Measurements from ENCODE around the gene ANKHD1.
A peak's percentile ranks its signal among the peaks of the same experiment; 100 is the strongest.

Gene ANKHD1

DNA sequence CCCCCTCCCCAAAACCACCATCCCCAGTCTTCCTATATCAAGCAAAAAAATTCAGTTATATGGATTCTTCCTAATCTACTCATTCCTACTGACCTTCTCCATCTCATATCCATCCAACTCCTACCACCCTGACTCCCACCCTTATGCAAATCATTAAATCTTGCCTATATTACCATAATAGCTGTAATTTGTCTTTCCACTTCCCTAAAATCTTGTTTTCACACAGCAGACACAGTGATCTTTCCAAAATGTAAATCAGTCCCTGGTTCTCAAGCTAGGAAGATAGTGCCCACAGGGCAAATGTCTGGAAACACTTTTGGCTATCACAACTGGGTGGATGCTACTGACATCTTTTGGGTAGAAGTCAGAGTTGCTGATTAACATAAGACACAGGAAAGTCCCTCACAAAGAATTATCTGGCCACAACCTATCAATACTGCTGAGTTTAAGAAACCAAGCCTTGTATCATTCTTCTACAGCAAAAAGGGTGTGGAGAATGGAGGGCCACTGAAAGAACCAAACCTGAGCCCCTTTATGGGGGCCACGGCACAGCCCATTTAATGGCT, 154.2 kb downstream of the ANKHD1 start:
- TF ChIP-seq, protein P1, sequence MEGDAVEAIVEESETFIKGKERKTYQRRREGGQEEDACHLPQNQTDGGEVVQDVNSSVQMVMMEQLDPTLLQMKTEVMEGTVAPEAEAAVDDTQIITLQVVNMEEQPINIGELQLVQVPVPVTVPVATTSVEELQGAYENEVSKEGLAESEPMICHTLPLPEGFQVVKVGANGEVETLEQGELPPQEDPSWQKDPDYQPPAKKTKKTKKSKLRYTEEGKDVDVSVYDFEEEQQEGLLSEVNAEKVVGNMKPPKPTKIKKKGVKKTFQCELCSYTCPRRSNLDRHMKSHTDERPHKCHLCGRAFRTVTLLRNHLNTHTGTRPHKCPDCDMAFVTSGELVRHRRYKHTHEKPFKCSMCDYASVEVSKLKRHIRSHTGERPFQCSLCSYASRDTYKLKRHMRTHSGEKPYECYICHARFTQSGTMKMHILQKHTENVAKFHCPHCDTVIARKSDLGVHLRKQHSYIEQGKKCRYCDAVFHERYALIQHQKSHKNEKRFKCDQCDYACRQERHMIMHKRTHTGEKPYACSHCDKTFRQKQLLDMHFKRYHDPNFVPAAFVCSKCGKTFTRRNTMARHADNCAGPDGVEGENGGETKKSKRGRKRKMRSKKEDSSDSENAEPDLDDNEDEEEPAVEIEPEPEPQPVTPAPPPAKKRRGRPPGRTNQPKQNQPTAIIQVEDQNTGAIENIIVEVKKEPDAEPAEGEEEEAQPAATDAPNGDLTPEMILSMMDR (conservative IDR thresholded peaks at IDR 0.05): no peak
- peak overlapping the region; percentile 82 for H3K27ac ChIP-seq

DNA sequence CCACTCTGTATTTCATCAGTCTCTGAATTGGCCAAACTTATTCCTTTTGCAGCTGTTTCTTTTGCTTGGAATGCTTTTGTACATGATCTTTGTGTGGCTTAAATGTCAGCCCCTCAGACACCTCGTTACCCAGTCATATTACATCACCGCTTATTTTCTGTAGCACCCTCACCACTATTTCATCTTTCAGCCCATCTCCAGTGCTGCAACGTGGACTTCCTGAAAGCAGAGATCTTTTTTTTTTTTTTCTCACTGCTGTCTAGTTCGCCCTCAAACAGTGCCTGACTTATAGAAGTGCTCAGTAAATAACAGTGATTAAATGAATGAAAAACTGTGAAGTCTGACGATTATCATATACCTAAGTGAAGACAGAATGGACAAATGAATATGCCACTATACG, 154.8 kb downstream of the ANKHD1 start:
- peak overlapping the region; percentile 82 for H3K27ac ChIP-seq
- TF ChIP-seq, protein P1 (conservative IDR thresholded peaks at IDR 0.05): no peak

DNA sequence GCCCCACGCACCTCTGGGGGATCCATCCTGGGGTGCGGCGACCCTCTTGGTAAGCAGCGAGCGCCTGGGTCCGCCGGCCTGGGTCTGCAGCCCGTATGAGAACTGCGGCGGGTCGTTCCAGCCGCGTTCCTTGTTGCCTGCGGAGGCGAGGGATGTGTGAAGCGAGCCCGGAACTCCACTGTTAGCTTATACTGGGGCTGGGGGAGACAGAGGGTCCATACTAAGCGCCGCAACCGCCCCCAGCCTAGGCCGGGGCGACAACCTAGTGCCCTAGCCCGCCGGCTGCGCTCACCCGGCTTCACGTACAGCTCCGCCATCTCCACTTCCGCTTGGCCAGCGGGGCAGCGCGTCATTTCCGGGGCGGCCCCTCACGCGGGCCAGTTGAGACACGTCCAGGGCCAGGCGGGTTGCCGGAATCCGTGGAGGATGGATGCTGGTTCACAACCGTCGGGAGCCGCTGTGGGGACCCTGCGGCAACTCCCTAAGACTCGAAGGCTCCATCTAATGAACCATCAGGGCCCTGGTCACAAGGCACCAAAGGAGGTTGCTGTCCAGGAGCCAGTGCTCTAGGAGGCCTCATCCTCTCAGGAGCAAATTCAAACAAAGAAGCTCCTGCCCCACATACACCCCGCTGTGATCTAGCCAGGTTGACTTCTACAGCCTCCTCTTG, 155.6 kb downstream of the ANKHD1 start, which contains the start of gene SRA1:
TSS of gene SRA1 (minus strand) at position 338 of the 670 bp plus-strand sequence. CDS start at position 317, 21 bp downstream.
- peak within 1 kb of the TSS; percentile 82 for H3K27ac ChIP-seq
- TF ChIP-seq, protein P1 (conservative IDR thresholded peaks at IDR 0.05): no peak

DNA sequence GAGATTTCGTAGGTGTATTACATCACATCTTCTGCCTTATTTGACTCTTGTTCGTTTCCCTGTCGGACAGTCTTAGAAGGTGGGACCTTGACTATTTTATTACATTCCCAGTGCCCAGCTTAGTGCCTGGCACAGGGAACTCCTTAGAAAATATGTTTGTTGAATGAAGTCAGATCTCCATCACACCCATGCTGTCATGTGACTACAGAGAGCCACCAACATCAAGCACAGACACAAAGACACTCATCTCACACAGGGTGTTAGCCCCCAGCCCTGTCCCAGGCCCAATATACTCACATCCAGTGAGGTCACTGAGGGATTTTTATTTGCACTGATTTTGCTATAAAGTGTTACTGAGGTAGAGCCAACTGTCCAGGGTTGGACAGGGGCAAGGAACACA, 156.3 kb downstream of the ANKHD1 start:
- H3K27ac ChIP-seq: peak overlapping the region; percentile 82
- TF ChIP-seq, protein P1 (conservative IDR thresholded peaks at IDR 0.05): no peak

DNA sequence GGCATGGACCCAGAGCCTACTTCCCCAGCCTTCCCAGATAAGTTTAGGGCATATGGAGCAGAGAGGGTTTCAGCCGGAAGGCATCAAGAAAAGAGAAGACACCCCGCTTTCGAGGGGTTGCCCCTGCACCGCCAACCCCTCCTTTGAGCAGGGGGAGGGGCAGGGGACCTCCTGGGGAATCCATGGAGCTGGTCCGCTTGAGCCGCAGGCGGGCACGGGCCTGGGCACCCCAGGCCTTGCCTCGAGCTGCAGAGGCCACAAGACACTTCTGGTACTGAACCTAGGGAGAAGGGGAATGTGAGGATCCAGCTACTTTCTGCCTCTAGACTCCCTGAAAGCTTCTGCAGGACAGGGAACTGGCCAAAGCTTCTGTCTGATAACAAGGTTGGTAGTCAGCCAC, 156.9 kb downstream of the ANKHD1 start:
- no peak overlapping the region for H3K27ac ChIP-seq
- TF ChIP-seq, protein P1 (conservative IDR thresholded peaks at IDR 0.05): no peak

DNA sequence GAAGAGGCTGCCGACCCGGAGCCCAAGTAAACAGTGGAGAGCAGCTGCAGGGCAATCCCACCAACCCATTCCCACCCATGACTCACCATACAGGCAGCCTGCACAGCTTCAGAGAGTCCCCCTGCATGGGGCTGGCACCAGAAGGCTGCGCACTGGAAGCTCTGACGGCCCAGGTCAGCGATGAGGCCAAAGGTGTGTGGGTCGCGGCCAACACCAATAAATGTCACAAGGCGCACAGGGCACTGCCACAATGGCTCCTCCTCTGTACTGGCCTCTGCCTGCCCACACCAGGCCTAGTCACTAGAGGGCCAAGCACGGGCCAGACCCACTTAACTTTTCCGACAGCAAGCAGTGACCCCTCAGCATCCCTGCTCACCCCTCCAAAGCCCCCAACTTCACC, 158.6 kb downstream of the ANKHD1 start:
- TF ChIP-seq, protein P1 (conservative IDR thresholded peaks at IDR 0.05): no peak
- H3K27ac ChIP-seq: no peak overlapping the region

DNA sequence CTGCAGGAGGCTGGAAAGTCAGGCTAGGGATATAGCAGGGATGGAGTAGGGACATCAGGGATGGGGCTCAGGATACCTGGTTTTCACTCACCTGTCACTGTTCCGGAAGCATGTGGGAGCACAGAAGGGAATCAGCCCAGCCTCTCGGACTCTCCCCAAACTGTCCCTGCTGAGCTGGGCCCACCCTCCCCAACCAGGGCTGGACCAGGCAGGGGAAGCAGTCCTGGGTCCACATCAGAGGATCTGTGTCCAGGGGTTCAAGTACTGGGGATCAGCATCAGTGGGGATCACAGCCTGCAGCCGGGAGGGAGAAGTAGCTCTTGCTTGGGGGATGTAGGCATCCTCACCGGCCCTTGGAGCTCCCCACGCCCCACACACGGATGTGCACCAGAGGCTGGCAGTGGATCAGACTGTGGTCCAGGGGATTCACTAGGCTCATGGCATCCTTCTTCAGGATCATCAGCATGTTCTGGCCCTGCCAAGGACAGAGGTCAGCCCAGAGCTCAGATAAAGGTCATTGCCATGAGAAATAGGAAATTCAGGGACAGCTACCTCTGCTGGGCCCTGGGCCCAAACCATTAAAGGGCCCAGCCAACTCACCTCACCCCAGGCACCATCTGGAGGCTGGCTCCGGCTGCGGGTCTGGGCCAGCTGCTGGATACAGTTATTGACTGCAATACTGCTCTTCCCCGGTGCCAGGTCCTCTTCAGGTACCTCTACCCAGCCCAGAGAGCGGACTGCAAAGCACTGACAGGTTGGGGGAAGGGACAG, 160.3 kb downstream of the ANKHD1 start:
- no peak overlapping the region for H3K27ac ChIP-seq
- TF ChIP-seq, protein P1 (conservative IDR thresholded peaks at IDR 0.05): no peak
